Stimulated activated CD4-positive, alpha-beta T cell treated with anti-CD3 and anti-CD28 coated beads, Interleukin-12 subunit alpha, Interleukin-12 subunit beta, amount 100 ng/mL, for 48 hours (primary cell): ENCODE data around the gene RHEB.

ENCODE experiments used
- DNase-seq, 3 donors: peaks; one replicate each; pipeline ENCODE4 v3.0.0-alpha.2; 2020; ENCODE audit warnings: low read depth in 2 of 3, low spot score in 1 of 3

The RHEB gene

GRCh38 chr7:151416941-151417315 is 102.8 kb downstream of the RHEB start:
- DNase-seq: no peak

- DNase-seq: no peak
These were observed 103.4 kb downstream of the RHEB start for GRCh38 chr7:151416112-151416940.
